ENCODE results near the gene PTPRE.

The PTPRE gene

DNA sequence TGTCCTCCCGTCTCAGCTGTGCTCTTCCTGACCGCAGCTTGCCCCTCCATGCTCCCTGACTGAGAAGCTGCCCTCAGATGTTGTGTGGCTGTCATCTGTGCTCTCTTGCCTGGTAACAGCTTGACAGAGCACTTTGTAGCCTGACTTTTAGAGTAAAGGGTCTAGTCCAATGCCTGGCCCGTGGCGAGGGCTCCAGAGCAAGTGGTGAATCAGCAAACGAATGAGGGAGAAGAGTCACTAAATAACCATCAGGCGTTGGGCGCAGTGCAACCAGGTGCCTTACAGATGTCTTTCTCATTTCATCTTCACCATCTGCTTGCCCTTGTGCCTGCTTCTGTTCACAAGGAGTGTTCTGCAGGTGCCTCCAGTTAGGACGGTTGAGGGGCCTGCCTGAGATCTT lies 173.7 kb downstream of the PTPRE start:
- ATAC-seq: no peak
- TF ChIP-seq ZC3H10 (CRISPR knock-in tag; IDR thresholded peaks at IDR 0.05) (no peak), CSDC2 (CRISPR knock-in tag; IDR thresholded peaks at IDR 0.05) (no peak), ARNTL (CRISPR knock-in tag; IDR thresholded peaks at IDR 0.05; ENCODE audit: borderline replicate concordance, low read depth) (no peak), ZNF565 (CRISPR knock-in tag; conservative IDR thresholded peaks at IDR 0.05; ENCODE audit: low read depth) (no peak), ZFP3 (CRISPR knock-in tag; IDR thresholded peaks at IDR 0.05) (no peak), PPARA (CRISPR knock-in tag; IDR thresholded peaks at IDR 0.05; ENCODE audit: borderline replicate concordance) (no peak), RARB (CRISPR knock-in tag; IDR thresholded peaks at IDR 0.05) (no peak)
- TF ChIP-seq, protein P1, sequence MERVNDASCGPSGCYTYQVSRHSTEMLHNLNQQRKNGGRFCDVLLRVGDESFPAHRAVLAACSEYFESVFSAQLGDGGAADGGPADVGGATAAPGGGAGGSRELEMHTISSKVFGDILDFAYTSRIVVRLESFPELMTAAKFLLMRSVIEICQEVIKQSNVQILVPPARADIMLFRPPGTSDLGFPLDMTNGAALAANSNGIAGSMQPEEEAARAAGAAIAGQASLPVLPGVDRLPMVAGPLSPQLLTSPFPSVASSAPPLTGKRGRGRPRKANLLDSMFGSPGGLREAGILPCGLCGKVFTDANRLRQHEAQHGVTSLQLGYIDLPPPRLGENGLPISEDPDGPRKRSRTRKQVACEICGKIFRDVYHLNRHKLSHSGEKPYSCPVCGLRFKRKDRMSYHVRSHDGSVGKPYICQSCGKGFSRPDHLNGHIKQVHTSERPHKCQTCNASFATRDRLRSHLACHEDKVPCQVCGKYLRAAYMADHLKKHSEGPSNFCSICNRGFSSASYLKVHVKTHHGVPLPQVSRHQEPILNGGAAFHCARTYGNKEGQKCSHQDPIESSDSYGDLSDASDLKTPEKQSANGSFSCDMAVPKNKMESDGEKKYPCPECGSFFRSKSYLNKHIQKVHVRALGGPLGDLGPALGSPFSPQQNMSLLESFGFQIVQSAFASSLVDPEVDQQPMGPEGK (CRISPR knock-in tag; IDR thresholded peaks at IDR 0.05; ENCODE audit: borderline replicate concordance): no peak

DNA sequence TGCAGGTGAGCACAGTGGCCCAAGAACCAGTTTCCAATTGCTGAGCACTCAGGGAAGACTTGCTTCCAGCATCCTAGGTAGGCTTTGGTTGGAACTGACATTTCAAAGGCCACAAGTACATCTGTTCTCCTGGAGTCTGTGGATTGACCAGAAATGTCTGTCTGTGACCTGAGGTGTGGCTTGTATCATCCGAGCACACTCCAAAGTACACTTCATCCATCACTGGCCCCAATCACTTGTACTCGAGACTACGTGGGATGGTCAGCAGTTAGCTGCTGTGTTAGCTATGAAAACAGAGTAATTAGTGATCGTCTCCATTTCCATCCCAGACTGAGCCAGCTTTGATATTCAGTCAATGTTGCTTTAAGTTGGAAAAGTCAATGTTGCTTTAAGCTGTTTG lies 174.3 kb downstream of the PTPRE start:
- TF ChIP-seq OSR1 (CRISPR knock-in tag; IDR thresholded peaks at IDR 0.05) (no peak), ISL1 (CRISPR knock-in tag; IDR thresholded peaks at IDR 0.05) (no peak), SNAI2 (CRISPR knock-in tag; IDR thresholded peaks at IDR 0.05) (no peak), ZNF565 (CRISPR knock-in tag; conservative IDR thresholded peaks at IDR 0.05; ENCODE audit: low read depth) (no peak), TCF4 (CRISPR knock-in tag; IDR thresholded peaks at IDR 0.05; ENCODE audit: borderline replicate concordance) (no peak)
- no peak for ATAC-seq

DNA sequence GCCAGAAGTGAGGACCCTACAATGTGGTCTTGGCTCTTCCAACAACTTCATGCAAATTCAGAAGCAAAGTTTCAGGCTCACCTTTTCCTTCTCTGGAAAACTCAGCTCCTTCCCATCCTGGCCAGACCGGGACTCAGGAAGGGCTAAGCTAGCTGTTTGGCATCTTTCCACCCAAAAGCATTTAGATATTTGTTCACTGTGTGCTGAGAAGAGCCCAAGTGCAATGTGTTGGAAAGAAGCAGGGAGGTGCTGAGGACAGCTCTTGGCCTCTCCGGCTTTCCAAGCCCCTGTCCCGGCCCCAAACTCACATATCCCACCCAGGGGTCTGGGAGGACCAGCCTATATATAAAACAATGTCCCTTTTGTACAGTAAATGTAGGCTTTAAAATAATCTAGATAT lies 174.8 kb downstream of the PTPRE start:
- TF ChIP-seq, protein P1 (CRISPR knock-in tag; IDR thresholded peaks at IDR 0.05; ENCODE audit: borderline replicate concordance): no peak
- TF ChIP-seq, protein P2, sequence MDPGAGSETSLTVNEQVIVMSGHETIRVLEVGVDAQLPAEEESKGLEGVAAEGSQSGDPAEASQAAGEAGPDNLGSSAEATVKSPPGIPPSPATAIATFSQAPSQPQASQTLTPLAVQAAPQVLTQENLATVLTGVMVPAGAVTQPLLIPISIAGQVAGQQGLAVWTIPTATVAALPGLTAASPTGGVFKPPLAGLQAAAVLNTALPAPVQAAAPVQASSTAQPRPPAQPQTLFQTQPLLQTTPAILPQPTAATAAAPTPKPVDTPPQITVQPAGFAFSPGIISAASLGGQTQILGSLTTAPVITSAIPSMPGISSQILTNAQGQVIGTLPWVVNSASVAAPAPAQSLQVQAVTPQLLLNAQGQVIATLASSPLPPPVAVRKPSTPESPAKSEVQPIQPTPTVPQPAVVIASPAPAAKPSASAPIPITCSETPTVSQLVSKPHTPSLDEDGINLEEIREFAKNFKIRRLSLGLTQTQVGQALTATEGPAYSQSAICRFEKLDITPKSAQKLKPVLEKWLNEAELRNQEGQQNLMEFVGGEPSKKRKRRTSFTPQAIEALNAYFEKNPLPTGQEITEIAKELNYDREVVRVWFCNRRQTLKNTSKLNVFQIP (CRISPR knock-in tag; IDR thresholded peaks at IDR 0.05; ENCODE audit: borderline replicate concordance, low read depth): no peak
- TF ChIP-seq ISL1 (CRISPR knock-in tag; IDR thresholded peaks at IDR 0.05) (no peak), TSHZ2 (CRISPR knock-in tag; IDR thresholded peaks at IDR 0.05) (no peak)

GRCh38 chr10:128083191-128083895 lies 176.4 kb downstream of the PTPRE start:
- no peak for ATAC-seq
- TF ChIP-seq ARNTL (CRISPR knock-in tag; IDR thresholded peaks at IDR 0.05; ENCODE audit: borderline replicate concordance, low read depth): no peak
- TF ChIP-seq ZFP30 (CRISPR knock-in tag; IDR thresholded peaks at IDR 0.05): no peak
- no peak for TF ChIP-seq TSHZ2 (CRISPR knock-in tag; IDR thresholded peaks at IDR 0.05)
- no peak for TF ChIP-seq RARB (CRISPR knock-in tag; IDR thresholded peaks at IDR 0.05)
- no peak for TF ChIP-seq GLIS3 (CRISPR knock-in tag; IDR thresholded peaks at IDR 0.05)
- no peak for TF ChIP-seq OSR1 (CRISPR knock-in tag; IDR thresholded peaks at IDR 0.05)
- TF ChIP-seq ESRRG (CRISPR knock-in tag; IDR thresholded peaks at IDR 0.05): no peak
- no peak for TF ChIP-seq CREB5 (CRISPR knock-in tag; IDR thresholded peaks at IDR 0.05; ENCODE audit: low read depth)
- no peak for TF ChIP-seq CSDC2 (CRISPR knock-in tag; IDR thresholded peaks at IDR 0.05)
- no peak for TF ChIP-seq ZNF8 (CRISPR knock-in tag; IDR thresholded peaks at IDR 0.05)
- TF ChIP-seq, protein P2 (CRISPR knock-in tag; IDR thresholded peaks at IDR 0.05; ENCODE audit: borderline replicate concordance, low read depth): no peak
- no peak for TF ChIP-seq ZC3H10 (CRISPR knock-in tag; IDR thresholded peaks at IDR 0.05)
- no peak for TF ChIP-seq BACH2 (CRISPR knock-in tag; IDR thresholded peaks at IDR 0.05; ENCODE audit: borderline replicate concordance)

More for the DNA sequence above, 174.8 kb downstream of the PTPRE start:
- no peak for ATAC-seq

Measured in SK-N-SH treated with all-trans-retinoic acid at 6 μM for 48 hours (cell line).